RWPE1 (cell line): ENCODE data around the gene PER1.
A peak's percentile ranks its signal among the peaks of the same experiment; 100 is the strongest.

Source experiments
- CTCF ChIA-PET: fragments of 350-600 bp; sonication (Branson Sonifier 250); formaldehyde crosslinking; extraction: SDS; loops from one replicate; lab custom pipeline; 2021; lab: Yijun Ruan, JAX
- POLR2A ChIA-PET: fragments of 400-600 bp; formaldehyde crosslinking; extraction: SDS; loops from one replicate; lab custom pipeline; 2020; ENCODE audit warnings: antibody characterized with exemption; ENCODE audit not compliant: low non-redundant PET; lab: Yijun Ruan, JAX
- DNase-seq: peaks from one replicate; pipeline ENCODE4 v3.0.0; 2012; ENCODE audit warnings: low spot score
- H3K27ac ChIP-seq: fragments of 450-650 bp; 2 replicates; pipeline ENCODE4 v1.5.1; 2017
- CTCF ChIP-seq: fragments of 450-650 bp; conservative IDR thresholded peaks from 2 replicates; pipeline ENCODE4 v1.5.1; 2017; ENCODE audit warnings: low read depth, mild to moderate bottlenecking

PER1 gene

DNA sequence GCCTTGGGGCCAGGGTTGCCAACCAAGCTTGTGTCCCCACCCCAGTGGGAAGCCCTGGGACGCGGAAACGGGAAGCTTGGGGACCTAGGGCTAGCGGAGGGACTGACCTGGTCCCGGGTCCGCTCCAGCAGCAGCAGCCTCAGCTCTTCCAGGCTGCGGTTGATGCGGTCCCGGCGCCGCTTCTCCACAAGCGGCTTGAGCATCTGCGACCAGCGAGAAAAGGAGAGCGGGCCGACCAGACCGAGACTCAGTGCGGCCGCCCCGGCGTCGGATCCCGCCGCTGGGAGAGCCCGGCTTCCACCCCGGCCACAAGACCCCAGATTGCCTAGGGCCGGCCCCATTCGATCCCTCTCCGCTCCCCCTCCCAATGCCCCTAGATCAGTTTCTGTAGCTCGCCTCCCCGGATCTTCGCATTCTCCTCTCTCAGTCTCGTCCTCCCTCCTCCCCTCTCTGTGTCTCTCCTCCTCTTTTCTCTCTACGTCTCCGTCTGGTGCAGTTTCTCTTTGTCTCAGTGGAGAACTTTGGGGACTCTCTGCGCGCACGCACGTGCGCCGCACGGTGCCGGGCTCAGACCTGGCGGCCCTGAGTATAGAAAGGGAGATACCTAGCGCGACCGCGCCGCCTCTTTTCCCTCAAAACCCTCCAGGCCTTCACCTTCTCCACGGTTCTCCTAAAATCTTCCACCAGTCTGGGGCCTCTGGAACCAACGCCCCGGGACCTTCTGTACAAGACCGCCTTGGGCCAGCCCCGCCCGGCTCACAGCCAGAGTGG is 29.1 kb downstream of the PER1 start:
- POLR2A ChIA-PET: no interaction called here
- DNase-seq: no peak
- H3K27ac ChIP-seq: peak overlapping the region; percentile 90
- TF ChIP-seq CTCF: no peak
- CTCF ChIA-PET: interaction anchor here (0.9 to 1.1 kb wide), 4 partner anchors 13 to 98 kb away, joined by 3 to 6 read pairs (median 3); no protein-coding TSS in a partner anchor

- CTCF ChIA-PET: interaction anchor here (0.7 to 1.1 kb wide), 7 partner anchors 12 to 126 kb away, joined by 3 to 6 read pairs (median 3); no protein-coding TSS in a partner anchor
- POLR2A ChIA-PET: interaction anchor here (0.6 kb wide), 1 partner anchor 48 kb away, joined by 5 read pairs; no protein-coding TSS in a partner anchor
- H3K27ac ChIP-seq: peak overlapping the region; percentile 90
- TF ChIP-seq CTCF: no peak
- DNase-seq: no peak
Observed at GRCh38 chr17:8122422-8122923, 29.7 kb downstream of the PER1 start.

GRCh38 chr17:8121681-8122421 is 30.4 kb downstream of the PER1 start:
- DNase-seq: peak; percentile 56
- POLR2A ChIA-PET: interaction anchor here (0.6 kb wide), 1 partner anchor 49 kb away, joined by 5 read pairs; no protein-coding TSS in a partner anchor
- CTCF ChIA-PET: interaction anchor here (0.7 to 1.1 kb wide), 6 partner anchors 11 to 127 kb away, joined by 3 to 6 read pairs (median 3); no protein-coding TSS in a partner anchor

DNA sequence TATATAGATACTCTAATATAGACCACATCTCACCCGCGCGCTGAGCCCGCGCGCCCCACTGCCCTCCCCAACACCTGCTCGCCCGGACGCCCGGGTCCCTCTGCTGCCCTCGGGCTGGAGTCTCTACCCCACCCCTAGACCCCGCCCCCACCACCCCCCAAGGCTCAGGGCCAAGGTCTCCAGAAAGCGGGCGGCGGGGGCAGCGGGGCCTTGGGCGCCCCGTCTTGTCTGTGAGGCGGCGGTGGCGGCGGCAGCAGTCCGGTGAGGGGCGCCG is 30.9 kb downstream of the PER1 start:
- CTCF ChIA-PET: interaction anchor here (1.1 kb wide), 1 partner anchor 37 kb away, joined by 4 read pairs; no protein-coding TSS in a partner anchor
- no peak for TF ChIP-seq CTCF
- POLR2A ChIA-PET: no interaction called here
- peak overlapping the region; percentile 90 for H3K27ac ChIP-seq
- DNase-seq: no peak

More at GRCh38 chr17:8121681-8122421, 30.4 kb downstream of the PER1 start:
- peak overlapping the region; percentile 90 for H3K27ac ChIP-seq
- TF ChIP-seq CTCF: peak; percentile 79

GRCh38 chr17:8120520-8121406 is 31.4 kb downstream of the PER1 start:
- peak; percentile 83 for DNase-seq
- H3K27ac ChIP-seq: peak overlapping the region; percentile 90
- POLR2A ChIA-PET: no interaction called here
- CTCF ChIA-PET: interaction anchor here (1.0 to 1.2 kb wide), 5 partner anchors 14 to 65 kb away, joined by 3 to 5 read pairs (median 3); no protein-coding TSS in a partner anchor
- TF ChIP-seq CTCF: peak; percentile 27; the same call in 1 of the 2 replicates
